GM21381 (cell line): Measurements from ENCODE around the gene KCNJ9.

Experiments
- ATAC-seq: cut with Tn5 transposase; IDR thresholded peaks from one replicate; pipeline ENCODE4 v1.9.1; 2021; ENCODE audit warnings: mild to moderate bottlenecking, moderate library complexity; ENCODE audit not compliant: unreplicated experiment

Gene KCNJ9

GRCh38 chr1:160086456-160086892, 5.1 kb downstream of the KCNJ9 start:
- ATAC-seq = no peak

- ATAC-seq = no peak
These were observed 5.9 kb downstream of the KCNJ9 start for GRCh38 chr1:160087118-160087662.

GRCh38 chr1:160089883-160090282, 8.5 kb downstream of the KCNJ9 start:
- no peak for ATAC-seq

- no peak for ATAC-seq
These were observed 9.4 kb downstream of the KCNJ9 start for GRCh38 chr1:160090760-160091159.

- no peak for ATAC-seq
These were observed 10.4 kb downstream of the KCNJ9 start for GRCh38 chr1:160091666-160092223.

GRCh38 chr1:160092366-160093068, 11.2 kb downstream of the KCNJ9 start:
- ATAC-seq = no peak

- ATAC-seq = no peak
These were observed 11.7 kb downstream of the KCNJ9 start for GRCh38 chr1:160093069-160093395.

- ATAC-seq = no peak
These were observed 12.4 kb downstream of the KCNJ9 start for GRCh38 chr1:160093624-160094290.

GRCh38 chr1:160094291-160094625, 12.9 kb downstream of the KCNJ9 start:
- no peak for ATAC-seq

GRCh38 chr1:160094806-160095205, 13.5 kb downstream of the KCNJ9 start:
- no peak for ATAC-seq

GRCh38 chr1:160095382-160096105, 14.2 kb downstream of the KCNJ9 start:
- ATAC-seq = no peak

- ATAC-seq = no peak
These were observed 15.2 kb downstream of the KCNJ9 start for GRCh38 chr1:160096274-160097116.

GRCh38 chr1:160097151-160097910, 16.0 kb downstream of the KCNJ9 start:
- ATAC-seq = no peak

- peak; percentile 55 for ATAC-seq
These were observed 16.8 kb downstream of the KCNJ9 start, which contains the start of gene IGSF8 for GRCh38 chr1:160097911-160098851. Gene IGSF8, minus strand, starts transcription at chr1:160098619. Its CDS starts 147 bp downstream, at chr1:160098472.

- ATAC-seq = peak; percentile 84
These were observed 17.7 kb downstream of the KCNJ9 start for GRCh38 chr1:160098852-160099561.

GRCh38 chr1:160099716-160100375, 18.5 kb downstream of the KCNJ9 start:
- ATAC-seq = no peak

GRCh38 chr1:160101037-160101716, 19.8 kb downstream of the KCNJ9 start:
- no peak for ATAC-seq
